Right lobe of liver (tissue), 4 donors: Measurements from ENCODE around the gene MRPL57.

Source experiments
- CTCF ChIP-seq, 4 donors: fragments of 200-600 bp in 3 of 4; fragments of 450-650 bp in 1 of 4; IDR thresholded peaks; one replicate each; pipeline versions ENCODE4 v1.5.1 to v1.8.0; 2016 to 2022; ENCODE audit warnings: antibody characterized with exemption in 4 of 4, mild to moderate bottlenecking in 2 of 4
- POLR2A ChIP-seq: fragments of 450-650 bp; IDR thresholded peaks from one replicate; pipeline ENCODE4 v1.6.1; 2017; ENCODE audit warnings: antibody characterized with exemption, mild to moderate bottlenecking
- donor health status: DM: no; HTN: no; CAD: no.
- donor health status: DM: no; HTN: no; CAD: no.
- donor health status: DM: no; HTN: yes; CAD: no.

DNA sequence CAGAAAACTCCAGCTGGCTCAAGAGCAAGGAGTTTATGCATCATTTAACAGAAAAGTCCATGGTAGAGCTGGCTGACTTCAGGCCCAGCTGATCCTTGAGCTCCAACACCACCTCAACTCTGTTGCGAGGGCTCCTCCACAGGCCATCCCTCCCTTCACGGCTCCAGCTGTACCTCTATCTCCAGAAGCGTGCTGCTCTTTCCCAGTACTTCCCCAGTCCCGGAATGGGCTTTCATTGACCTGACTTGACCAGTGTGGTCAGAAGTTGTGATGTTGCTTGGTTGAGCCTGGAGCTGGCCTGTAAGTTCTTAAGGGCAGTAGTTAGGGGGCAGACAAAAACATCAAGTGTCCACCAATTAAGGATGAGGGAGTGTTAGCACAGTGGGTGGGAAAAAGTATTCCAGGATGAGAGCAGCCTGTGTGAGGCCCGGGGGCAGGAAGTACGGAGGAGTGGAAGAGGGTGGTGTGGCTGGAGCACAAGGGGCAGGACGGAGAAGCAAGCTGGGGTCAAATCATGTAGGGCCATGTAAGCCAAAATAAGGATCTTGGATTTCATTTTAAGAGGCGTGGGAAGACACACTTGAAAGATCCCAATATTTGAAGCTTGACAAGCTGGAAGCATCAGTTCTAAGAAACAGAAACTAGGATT, 24.1 kb upstream of the MRPL57 start:
- no peak for TF ChIP-seq CTCF (IDR thresholded peaks at IDR 0.05)
- no peak for TF ChIP-seq POLR2A
